Ovary (tissue), 3 donors: Measurements from ENCODE around the gene AKAP6.

Experiments
- CTCF ChIP-seq, 3 donors: fragments of 450-650 bp in 2 of 3; fragments of 200-600 bp in 1 of 3; IDR thresholded peaks; one replicate each; pipeline versions ENCODE4 v1.5.1 to v1.8.0; 2016 to 2022; ENCODE audit warnings: antibody characterized with exemption in 3 of 3, mild to moderate bottlenecking in 1 of 3
- POLR2A ChIP-seq: fragments of 450-650 bp; IDR thresholded peaks from one replicate; pipeline ENCODE4 v1.6.1; 2017; ENCODE audit warnings: antibody characterized with exemption, mild to moderate bottlenecking, moderate library complexity
- donor health status: DM: no; HTN: no; CAD: no.

DNA sequence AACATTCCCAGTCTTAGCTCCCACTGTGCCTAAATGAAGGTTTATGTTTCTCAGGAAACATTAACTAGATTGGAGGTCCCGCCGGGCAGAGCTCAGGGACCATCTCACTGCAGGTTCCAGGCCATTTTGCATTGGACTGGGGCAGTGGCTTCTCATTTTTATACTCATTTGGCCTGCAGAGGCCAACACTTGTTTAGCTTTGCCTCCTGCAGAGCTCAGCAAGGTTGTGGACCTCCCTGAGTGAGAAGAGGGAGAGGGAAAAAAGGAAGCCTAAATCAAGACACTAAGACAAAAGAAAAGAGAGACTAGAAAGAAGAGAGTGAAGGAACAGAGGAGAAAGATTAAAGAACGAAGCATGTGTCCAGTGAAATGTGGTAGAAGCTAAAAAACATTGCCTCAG, 280.3 kb downstream of the AKAP6 start:
- TF ChIP-seq POLR2A = no peak
- TF ChIP-seq CTCF (IDR thresholded peaks at IDR 0.05) = no peak
